Measurements from ENCODE around the gene ZNF275.

ZNF275 gene

DNA sequence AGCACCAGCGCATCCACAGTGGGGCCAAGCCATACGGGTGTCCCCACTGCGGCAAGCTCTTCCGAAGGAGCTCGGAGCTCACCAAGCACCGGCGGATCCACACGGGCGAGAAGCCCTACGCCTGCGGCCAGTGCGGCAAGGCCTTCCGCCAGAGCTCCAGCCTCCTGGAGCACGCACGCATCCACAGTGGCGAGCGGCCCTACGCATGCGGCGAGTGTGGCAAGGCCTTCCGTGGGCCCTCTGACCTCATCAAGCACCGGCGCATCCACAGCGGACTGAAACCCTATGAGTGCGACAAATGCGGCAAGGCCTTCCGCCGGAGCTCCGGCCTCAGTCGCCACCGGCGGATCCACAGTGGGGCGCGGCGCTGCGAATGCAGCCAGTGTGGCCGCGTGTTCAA lies 13.6 kb downstream of the ZNF275 start:
- POLR2A ChIA-PET: no interaction called here
- TF ChIP-seq, protein P1, sequence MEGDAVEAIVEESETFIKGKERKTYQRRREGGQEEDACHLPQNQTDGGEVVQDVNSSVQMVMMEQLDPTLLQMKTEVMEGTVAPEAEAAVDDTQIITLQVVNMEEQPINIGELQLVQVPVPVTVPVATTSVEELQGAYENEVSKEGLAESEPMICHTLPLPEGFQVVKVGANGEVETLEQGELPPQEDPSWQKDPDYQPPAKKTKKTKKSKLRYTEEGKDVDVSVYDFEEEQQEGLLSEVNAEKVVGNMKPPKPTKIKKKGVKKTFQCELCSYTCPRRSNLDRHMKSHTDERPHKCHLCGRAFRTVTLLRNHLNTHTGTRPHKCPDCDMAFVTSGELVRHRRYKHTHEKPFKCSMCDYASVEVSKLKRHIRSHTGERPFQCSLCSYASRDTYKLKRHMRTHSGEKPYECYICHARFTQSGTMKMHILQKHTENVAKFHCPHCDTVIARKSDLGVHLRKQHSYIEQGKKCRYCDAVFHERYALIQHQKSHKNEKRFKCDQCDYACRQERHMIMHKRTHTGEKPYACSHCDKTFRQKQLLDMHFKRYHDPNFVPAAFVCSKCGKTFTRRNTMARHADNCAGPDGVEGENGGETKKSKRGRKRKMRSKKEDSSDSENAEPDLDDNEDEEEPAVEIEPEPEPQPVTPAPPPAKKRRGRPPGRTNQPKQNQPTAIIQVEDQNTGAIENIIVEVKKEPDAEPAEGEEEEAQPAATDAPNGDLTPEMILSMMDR (IDR thresholded peaks at IDR 0.05; ENCODE audit: control extremely low read depth, extremely low read depth, low read depth, missing control alignments): no peak
- CTCF ChIA-PET: no interaction called here
- no peak for DNase-seq (ENCODE audit: extremely low spot score)

DNA sequence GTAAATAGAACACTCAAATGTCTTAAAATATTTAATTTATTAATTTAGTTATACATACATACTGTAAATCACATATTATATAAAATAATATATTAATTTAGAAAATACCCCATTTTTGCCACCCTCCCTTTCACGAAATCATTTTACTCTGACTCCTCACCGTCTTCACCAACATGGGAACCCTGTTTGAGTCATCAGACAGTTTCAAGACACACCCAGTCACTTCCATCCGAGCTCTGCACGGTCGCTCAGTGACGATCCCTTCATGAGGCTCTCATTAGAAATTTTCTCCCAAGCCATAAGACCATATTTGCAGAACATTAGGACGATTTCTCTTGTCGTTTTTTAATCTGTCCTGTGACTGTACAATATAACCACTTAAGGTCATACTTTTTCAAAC lies 14.5 kb downstream of the ZNF275 start:
- ChIA-PET CTCF (no interaction called here), POLR2A (no interaction called here)
- TF ChIP-seq, protein P1 (IDR thresholded peaks at IDR 0.05; ENCODE audit: control extremely low read depth, extremely low read depth, low read depth, missing control alignments): no peak
- DNase-seq (ENCODE audit: extremely low spot score): no peak

DNA sequence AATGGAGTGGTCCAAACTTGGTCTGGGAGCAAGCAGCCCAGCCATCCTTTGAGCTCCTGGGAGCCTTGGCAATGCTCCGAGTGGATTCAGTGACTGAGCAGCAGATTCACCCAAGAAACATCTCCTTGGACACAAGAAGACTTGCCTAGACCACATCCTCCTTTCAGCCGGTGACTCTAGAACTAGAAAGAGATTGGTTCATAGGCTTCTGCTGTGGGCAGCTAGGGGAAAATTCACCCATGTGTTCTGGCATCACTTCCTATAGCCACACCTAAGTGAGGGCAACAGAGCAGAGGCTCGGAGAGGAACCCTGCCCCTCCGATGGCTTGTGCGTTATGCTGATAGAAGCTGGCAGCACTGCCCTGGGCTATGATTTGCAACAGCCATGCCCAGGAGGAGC lies 16.0 kb downstream of the ZNF275 start:
- DNase-seq (ENCODE audit: extremely low spot score): no peak
- CTCF ChIA-PET: no interaction called here
- POLR2A ChIA-PET: no interaction called here
- TF ChIP-seq, protein P1 (IDR thresholded peaks at IDR 0.05; ENCODE audit: control extremely low read depth, extremely low read depth, low read depth, missing control alignments): no peak

DNA sequence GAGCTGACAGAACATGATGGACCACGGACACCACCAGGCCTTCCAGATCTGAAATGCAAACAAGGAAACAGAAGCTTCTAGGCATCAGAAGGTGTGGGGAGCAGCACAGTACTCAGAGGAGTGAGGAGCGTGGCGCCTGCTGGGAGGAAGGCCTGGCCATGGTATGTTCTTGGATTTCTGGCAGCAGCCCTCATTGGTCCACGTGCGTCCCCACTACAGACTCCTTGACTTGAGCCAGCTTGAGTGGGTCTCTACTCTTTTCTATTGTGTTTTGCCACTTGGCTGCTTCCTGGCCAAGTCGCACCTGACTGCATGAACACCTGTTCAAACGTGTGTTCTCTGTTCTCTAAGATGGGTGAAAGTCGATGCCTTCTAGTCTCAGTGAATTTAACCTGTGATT lies 18.0 kb downstream of the ZNF275 start:
- TF ChIP-seq, protein P1 (IDR thresholded peaks at IDR 0.05; ENCODE audit: control extremely low read depth, extremely low read depth, low read depth, missing control alignments): no peak
- ChIA-PET POLR2A (interaction anchor here (0.7 kb wide), 1 partner anchor 117 kb away, joined by 3 read pairs; no protein-coding TSS in a partner anchor), CTCF (interaction anchor here (1.0 to 1.2 kb wide), 2 partner anchors 14 to 188 kb away, joined by 3 read pairs; no protein-coding TSS in a partner anchor)
- no peak for DNase-seq (ENCODE audit: extremely low spot score)

DNA sequence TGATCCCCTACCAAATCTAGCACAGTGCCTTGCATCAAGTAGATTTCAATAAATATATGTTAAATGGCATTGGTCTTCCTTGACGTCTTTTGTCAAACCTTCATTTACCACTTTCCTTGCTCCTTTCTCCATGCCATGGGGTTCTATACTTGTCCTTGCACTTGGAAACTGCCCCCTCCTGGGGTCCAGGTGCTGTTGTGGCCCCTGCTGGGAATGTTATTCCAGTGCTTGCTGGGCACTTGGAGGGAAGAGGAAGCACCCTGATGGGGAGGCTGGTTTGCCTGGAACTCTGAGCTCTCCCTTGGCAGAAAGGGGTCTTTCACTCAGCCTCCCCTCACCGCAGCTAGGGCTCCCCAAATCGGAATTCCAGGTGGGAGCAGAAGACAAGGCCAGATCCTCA lies 18.9 kb downstream of the ZNF275 start:
- POLR2A ChIA-PET: no interaction called here
- CTCF ChIA-PET: interaction anchor here (1.0 to 1.2 kb wide), 2 partner anchors 13 to 187 kb away, joined by 3 read pairs; no protein-coding TSS in a partner anchor
- no peak for DNase-seq (ENCODE audit: extremely low spot score)
- TF ChIP-seq, protein P1 (IDR thresholded peaks at IDR 0.05; ENCODE audit: control extremely low read depth, extremely low read depth, low read depth, missing control alignments): no peak

DNA sequence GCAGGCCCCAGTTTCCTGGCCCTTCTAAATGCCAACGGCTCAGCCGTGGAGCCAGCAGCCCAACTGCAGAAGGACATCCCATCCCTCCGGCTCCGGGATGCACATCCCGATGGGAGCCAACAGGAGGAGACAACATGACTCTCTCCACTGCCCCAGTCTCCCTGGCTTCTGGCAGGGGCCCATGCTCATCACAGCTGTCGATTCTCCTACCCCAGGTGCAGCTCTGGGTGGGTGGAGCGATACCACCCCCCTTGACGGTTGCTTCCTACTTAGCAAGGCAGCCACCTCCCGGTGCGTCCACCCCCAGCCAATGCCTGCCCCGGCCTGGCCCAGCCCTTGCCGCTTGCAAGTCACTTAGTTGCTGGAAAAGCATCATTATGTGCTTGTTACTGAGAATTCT lies 19.5 kb downstream of the ZNF275 start:
- CTCF ChIA-PET: no interaction called here
- TF ChIP-seq, protein P1 (IDR thresholded peaks at IDR 0.05; ENCODE audit: control extremely low read depth, extremely low read depth, low read depth, missing control alignments): no peak
- POLR2A ChIA-PET: no interaction called here
- no peak for DNase-seq (ENCODE audit: extremely low spot score)

DNA sequence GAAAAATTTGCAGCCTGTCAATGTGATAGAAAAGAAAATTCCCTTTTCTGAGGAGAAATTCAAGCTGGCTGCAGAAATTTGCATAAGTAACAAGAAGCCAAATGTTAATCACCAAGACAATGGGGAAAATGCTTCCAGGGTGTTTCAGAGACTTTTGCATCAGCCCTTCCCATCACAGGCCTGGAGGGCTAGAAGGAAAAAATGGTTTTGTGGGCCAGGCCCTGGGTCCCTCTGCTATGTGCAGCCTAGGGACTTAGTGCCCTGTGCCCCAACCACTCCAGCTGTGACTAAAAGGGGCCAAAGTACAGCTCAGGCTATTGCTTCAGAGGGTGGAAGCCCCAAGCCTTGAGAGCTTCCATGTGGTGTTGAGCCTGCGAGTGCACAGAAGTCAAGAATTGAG lies 23.9 kb downstream of the ZNF275 start:
- TF ChIP-seq, protein P1 (IDR thresholded peaks at IDR 0.05; ENCODE audit: control extremely low read depth, extremely low read depth, low read depth, missing control alignments): no peak

More for the DNA sequence above, 23.9 kb downstream of the ZNF275 start:
- ChIA-PET POLR2A (no interaction called here), CTCF (no interaction called here)
- DNase-seq (ENCODE audit: extremely low spot score): no peak
